ENCODE data around the gene CPNE6. TPM values are rescaled to one million over a fixed set of nuclear protein-coding genes. Genes with fewer than 3 reads are reported as not detected.
A peak's percentile ranks its signal among the peaks of the same experiment; 100 is the strongest.

The CPNE6 gene
- total and polyA plus RNA-seq, 2 of the 13 experiments (the other 11 are each of a cell fraction or from before 2014, with no cell fraction given): not detected

GRCh38 chr14:24113801-24114531, 42.6 kb downstream of the CPNE6 start (continued):
- peak; percentile 85; the same call in 1 of the 2 replicates for TF ChIP-seq ZBED4 (CRISPR knock-in tag; IDR thresholded peaks at IDR 0.05; ENCODE audit: borderline replicate concordance)
- peak; percentile 100 for TF ChIP-seq PAXIP1 (CRISPR knock-in tag; conservative IDR thresholded peaks at IDR 0.05)
- peak; percentile 95 for TF ChIP-seq ZFP36L2 (CRISPR knock-in tag; IDR thresholded peaks at IDR 0.05)
- TF ChIP-seq HDAC2 (CRISPR knock-in tag; IDR thresholded peaks at IDR 0.05): peak; percentile 100
- peak; percentile 100 for TF ChIP-seq ZNF619 (CRISPR knock-in tag; IDR thresholded peaks at IDR 0.05)
- TF ChIP-seq SP1 (IDR thresholded peaks at IDR 0.05): no peak
- peak; percentile 76 for TF ChIP-seq SP1 (CRISPR knock-in tag; IDR thresholded peaks at IDR 0.05)
- TF ChIP-seq SIX1 (CRISPR knock-in tag; IDR thresholded peaks at IDR 0.05; ENCODE audit: borderline replicate concordance): peak; percentile 87
- peak; percentile 25; the same call in 1 of the 2 replicates for TF ChIP-seq ZNF660 (CRISPR knock-in tag; IDR thresholded peaks at IDR 0.05; ENCODE audit: borderline replicate concordance, low read depth)
- TF ChIP-seq HMG20A (CRISPR knock-in tag; IDR thresholded peaks at IDR 0.05; ENCODE audit: borderline replicate concordance): peak; percentile 83
- TF ChIP-seq ZNF253 (CRISPR knock-in tag; IDR thresholded peaks at IDR 0.05; ENCODE audit: borderline replicate concordance): peak; percentile 89; the same call in 1 of the 2 replicates
- TF ChIP-seq ZNF703 (CRISPR knock-in tag; IDR thresholded peaks at IDR 0.05; ENCODE audit: borderline replicate concordance): no peak
- no peak for TF ChIP-seq NFAT5 (CRISPR knock-in tag; IDR thresholded peaks at IDR 0.05)
- TF ChIP-seq ZNF720 (CRISPR knock-in tag; IDR thresholded peaks at IDR 0.05): 0 out of 2 replicates have a peak, but pooled peaks have one; percentile 90
- TF ChIP-seq FOXM1 (CRISPR knock-in tag; IDR thresholded peaks at IDR 0.05): peak; percentile 65; the same call in 1 of the 2 replicates
- TF ChIP-seq ZNF879 (CRISPR knock-in tag; IDR thresholded peaks at IDR 0.05): peak; percentile 96; the same call in 1 of the 2 replicates
- TF ChIP-seq ATF1 (CRISPR knock-in tag; IDR thresholded peaks at IDR 0.05): no peak
- TF ChIP-seq ELF1 (CRISPR knock-in tag; IDR thresholded peaks at IDR 0.05): peak; percentile 85

Measured in HepG2 (cell line).